ENCODE measurements around the gene BSDC1.
A peak's percentile ranks its signal among the peaks of the same experiment; 100 is the strongest.

The BSDC1 gene

DNA sequence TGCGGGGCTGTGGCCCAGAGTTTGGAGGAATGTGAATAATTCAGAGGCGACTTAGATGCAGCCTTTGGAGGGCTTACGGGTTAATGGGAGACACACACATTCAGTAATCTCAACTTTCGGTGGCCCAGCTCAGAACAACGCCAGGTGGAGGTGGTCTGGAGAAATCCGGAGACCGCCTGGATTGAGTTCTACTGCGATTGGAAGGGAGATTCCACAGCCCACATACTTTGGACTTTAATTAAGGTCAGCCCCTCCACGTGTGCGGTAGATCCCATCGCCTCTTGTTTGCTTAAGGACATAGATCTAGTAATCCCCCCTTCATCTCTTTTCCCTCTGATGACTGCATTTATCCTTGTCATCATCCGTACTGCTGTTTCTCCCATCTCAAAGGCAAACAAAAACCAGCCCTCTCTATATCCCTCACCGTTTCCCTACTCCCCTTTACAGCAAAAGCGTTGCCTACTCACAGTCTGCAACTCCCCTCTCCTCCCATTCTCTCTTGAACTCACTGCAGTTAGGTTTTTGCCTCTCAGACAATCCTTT lies 720 bp upstream of the BSDC1 start:
- POLR2A ChIA-PET, result interaction anchor here (0.7 to 2.2 kb wide), 27 partner anchors 9 to 377 kb away, joined by 3 to 12 read pairs (median 4); partner anchors contain the start of genes CCDC28B, HDAC1, MARCKSL1 and RBBP4
- DNase-seq (ENCODE audit: extremely low spot score), result peak; percentile 52
- no peak for TF ChIP-seq FOXM1 (IDR thresholded peaks at IDR 0.05; ENCODE audit: borderline replicate concordance)
- TF ChIP-seq BHLHE40 (IDR thresholded peaks at IDR 0.05; ENCODE audit: borderline replicate concordance), result no peak
- TF ChIP-seq L3MBTL2 (conservative IDR thresholded peaks at IDR 0.05), result no peak
- TF ChIP-seq LEF1 (IDR thresholded peaks at IDR 0.05; ENCODE audit: borderline replicate concordance), result no peak
- no peak for TF ChIP-seq CTBP1 (IDR thresholded peaks at IDR 0.05; ENCODE audit: borderline replicate concordance)
- no peak for TF ChIP-seq ELF4 (IDR thresholded peaks at IDR 0.05)
- TF ChIP-seq SP1 (IDR thresholded peaks at IDR 0.05), result no peak
- TF ChIP-seq HDGF (IDR thresholded peaks at IDR 0.05; ENCODE audit: borderline replicate concordance), result no peak
- TF ChIP-seq FOXK2 (IDR thresholded peaks at IDR 0.05), result no peak
- TF ChIP-seq ZNF384 (IDR thresholded peaks at IDR 0.05), result no peak
- TF ChIP-seq, protein P1, sequence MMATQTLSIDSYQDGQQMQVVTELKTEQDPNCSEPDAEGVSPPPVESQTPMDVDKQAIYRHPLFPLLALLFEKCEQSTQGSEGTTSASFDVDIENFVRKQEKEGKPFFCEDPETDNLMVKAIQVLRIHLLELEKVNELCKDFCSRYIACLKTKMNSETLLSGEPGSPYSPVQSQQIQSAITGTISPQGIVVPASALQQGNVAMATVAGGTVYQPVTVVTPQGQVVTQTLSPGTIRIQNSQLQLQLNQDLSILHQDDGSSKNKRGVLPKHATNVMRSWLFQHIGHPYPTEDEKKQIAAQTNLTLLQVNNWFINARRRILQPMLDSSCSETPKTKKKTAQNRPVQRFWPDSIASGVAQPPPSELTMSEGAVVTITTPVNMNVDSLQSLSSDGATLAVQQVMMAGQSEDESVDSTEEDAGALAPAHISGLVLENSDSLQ (IDR thresholded peaks at IDR 0.05), result no peak
- TF ChIP-seq SUZ12 (IDR thresholded peaks at IDR 0.05), result no peak
- CTCF ChIA-PET, result interaction anchor here (0.8 kb wide), 1 partner anchor 72 kb away, joined by 4 read pairs; no protein-coding TSS in a partner anchor

DNA sequence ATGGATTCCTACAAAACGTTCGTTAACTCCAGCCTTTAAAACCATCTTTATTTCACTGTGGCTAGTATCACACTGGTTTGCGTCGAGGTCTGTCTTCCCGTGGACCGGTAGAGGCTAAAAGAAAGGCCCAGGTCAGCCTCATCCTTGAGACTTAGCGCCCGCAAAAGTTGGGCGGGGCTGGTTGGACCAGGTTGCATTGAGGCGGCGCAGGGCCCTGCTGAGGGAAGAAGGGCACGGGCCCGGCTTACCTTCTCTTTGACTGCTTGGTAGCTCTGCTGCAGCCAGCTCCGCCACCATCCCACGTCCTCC lies 455 bp downstream of the BSDC1 start:
- POLR2A ChIA-PET, result interaction anchor here (0.6 to 2.2 kb wide), 11 partner anchors 15 to 637 kb away, joined by 3 to 12 read pairs (median 4); partner anchors contain the start of genes HDAC1, MARCKSL1 and TMEM39B
- TF ChIP-seq HDGF (IDR thresholded peaks at IDR 0.05; ENCODE audit: borderline replicate concordance), result 0 out of 2 replicates have a peak, but pooled peaks have one; percentile 18
- TF ChIP-seq SUZ12 (IDR thresholded peaks at IDR 0.05), result no peak
- CTCF ChIA-PET, result interaction anchor here (0.6 to 0.9 kb wide), 2 partner anchors 193 to 244 kb away, joined by 3 read pairs; no protein-coding TSS in a partner anchor
- peak; percentile 75 for DNase-seq (ENCODE audit: extremely low spot score)

DNA sequence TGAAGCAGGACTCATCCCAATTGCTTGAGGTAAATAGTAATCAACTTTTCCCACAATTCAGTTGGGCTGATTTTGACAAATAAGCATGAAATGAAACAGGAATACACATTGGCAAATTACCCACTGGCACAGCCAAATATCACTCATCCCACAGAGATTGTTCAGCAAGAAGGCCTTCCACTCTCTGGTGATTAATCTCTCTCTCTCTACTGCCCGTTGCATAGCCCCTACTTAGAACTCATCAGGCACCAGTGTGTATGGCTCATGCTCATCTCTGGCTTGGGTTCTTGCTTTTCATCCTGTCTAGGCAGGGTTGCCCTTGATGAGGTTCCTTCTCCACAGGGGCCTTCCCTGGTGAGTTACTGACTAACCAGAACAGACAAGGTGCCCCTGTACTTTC lies 1.1 kb downstream of the BSDC1 start:
- POLR2A ChIA-PET, result interaction anchor here (0.6 kb wide), 1 partner anchor 637 kb away, joined by 4 read pairs; no protein-coding TSS in a partner anchor

DNA sequence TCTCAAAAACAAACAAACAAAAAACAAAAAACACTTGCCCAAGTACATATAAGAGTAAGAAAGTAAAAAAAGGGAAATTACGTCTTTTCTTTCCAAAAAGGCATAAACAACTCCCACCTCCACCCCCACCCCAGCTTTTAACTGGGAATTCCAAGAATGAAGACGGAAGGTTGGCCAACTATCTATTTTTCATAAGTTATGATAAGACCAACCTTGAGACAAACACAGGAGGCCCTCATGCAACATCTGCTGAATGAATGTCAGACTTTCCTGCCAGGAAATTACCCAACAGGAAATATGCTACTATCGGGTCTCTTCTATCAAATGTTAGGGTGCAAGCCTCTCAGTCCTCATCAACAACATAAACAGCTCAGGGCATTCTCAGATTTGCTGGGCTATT lies 1.9 kb downstream of the BSDC1 start:
- CTCF ChIA-PET, result interaction anchor here (0.5 kb wide), 1 partner anchor 21 kb away, joined by 3 read pairs; no protein-coding TSS in a partner anchor
- TF ChIP-seq ARNT (IDR thresholded peaks at IDR 0.05), result no peak
- no peak for TF ChIP-seq ELF4 (IDR thresholded peaks at IDR 0.05)
- TF ChIP-seq, protein P1 (IDR thresholded peaks at IDR 0.05), result no peak
- no peak for TF ChIP-seq CTBP1 (IDR thresholded peaks at IDR 0.05; ENCODE audit: borderline replicate concordance)
- TF ChIP-seq HDGF (IDR thresholded peaks at IDR 0.05; ENCODE audit: borderline replicate concordance), result no peak
- no peak for TF ChIP-seq SP1 (IDR thresholded peaks at IDR 0.05)

More for the DNA sequence above, 1.1 kb downstream of the BSDC1 start:
- CTCF ChIA-PET, result interaction anchor here (0.5 kb wide), 1 partner anchor 20 kb away, joined by 3 read pairs; no protein-coding TSS in a partner anchor
- no peak for TF ChIP-seq SP1 (IDR thresholded peaks at IDR 0.05)
- no peak for TF ChIP-seq ZNF384 (IDR thresholded peaks at IDR 0.05)
- TF ChIP-seq CTBP1 (IDR thresholded peaks at IDR 0.05; ENCODE audit: borderline replicate concordance), result no peak
- TF ChIP-seq, protein P1 (IDR thresholded peaks at IDR 0.05), result no peak
- TF ChIP-seq HDGF (IDR thresholded peaks at IDR 0.05; ENCODE audit: borderline replicate concordance), result no peak
- TF ChIP-seq ELF4 (IDR thresholded peaks at IDR 0.05), result no peak
- DNase-seq (ENCODE audit: extremely low spot score), result no peak

DNA sequence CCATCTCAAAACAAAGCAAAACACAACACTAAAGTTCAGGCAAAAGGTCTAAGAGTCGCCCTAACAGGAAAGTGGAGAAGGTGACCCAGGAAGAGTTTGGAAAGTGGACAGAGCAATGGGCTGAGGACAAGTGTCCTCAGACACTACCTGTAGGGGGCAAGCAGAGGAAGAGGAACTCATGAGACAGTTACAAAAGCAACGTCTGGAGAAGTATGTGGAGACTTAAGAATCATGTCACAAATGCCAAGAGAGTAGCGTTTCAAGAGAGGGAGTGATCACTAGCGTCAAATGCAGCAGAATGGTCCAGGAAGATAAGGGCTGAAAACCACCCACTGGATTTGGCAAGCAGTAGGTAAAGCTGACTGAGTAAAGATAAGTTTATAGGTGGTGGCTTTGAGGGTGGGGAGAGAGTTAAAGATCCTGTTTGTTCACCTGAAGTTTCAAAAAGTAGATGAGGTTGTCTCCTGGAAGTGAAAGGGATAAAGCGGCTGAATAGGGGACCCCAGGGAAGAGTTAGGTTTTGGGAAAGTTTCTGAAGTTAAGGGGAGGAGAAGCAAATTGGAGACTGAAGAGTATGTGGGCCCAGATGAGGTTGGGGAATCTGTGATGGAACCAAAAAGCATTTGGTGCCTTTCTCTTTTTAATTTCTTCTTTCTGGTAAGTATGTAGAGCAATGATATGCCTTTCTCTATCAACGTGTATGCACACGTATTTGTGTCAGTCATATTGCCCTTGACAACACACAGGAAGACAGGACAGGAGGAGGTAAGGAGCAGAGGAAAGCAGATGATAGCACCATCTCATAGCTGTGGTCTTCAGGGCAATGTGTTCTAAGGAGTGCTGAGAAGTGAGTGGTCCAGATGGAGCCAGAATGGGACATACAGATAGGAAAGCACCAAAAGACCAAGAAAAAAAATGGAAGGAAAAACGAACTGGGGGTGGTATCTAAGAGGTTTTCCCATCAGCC lies 3.1 kb downstream of the BSDC1 start:
- ChIA-PET CTCF (no interaction called here), POLR2A (no interaction called here)
- TF ChIP-seq ZNF384 (IDR thresholded peaks at IDR 0.05), result no peak
- TF ChIP-seq SUZ12 (IDR thresholded peaks at IDR 0.05), result no peak
- TF ChIP-seq FOXM1 (IDR thresholded peaks at IDR 0.05; ENCODE audit: borderline replicate concordance), result no peak
- TF ChIP-seq NFRKB (IDR thresholded peaks at IDR 0.05), result no peak
- no peak for TF ChIP-seq ARNT (IDR thresholded peaks at IDR 0.05)
- TF ChIP-seq HDGF (IDR thresholded peaks at IDR 0.05; ENCODE audit: borderline replicate concordance), result no peak
- no peak for TF ChIP-seq FOXA1 (IDR thresholded peaks at IDR 0.05)
- no peak for TF ChIP-seq BHLHE40 (IDR thresholded peaks at IDR 0.05; ENCODE audit: borderline replicate concordance)
- no peak for TF ChIP-seq L3MBTL2 (conservative IDR thresholded peaks at IDR 0.05)
- no peak for TF ChIP-seq LEF1 (IDR thresholded peaks at IDR 0.05; ENCODE audit: borderline replicate concordance)
- DNase-seq (ENCODE audit: extremely low spot score), result no peak

More for the DNA sequence above, 1.9 kb downstream of the BSDC1 start:
- POLR2A ChIA-PET, result no interaction called here
- DNase-seq (ENCODE audit: extremely low spot score), result no peak

DNA sequence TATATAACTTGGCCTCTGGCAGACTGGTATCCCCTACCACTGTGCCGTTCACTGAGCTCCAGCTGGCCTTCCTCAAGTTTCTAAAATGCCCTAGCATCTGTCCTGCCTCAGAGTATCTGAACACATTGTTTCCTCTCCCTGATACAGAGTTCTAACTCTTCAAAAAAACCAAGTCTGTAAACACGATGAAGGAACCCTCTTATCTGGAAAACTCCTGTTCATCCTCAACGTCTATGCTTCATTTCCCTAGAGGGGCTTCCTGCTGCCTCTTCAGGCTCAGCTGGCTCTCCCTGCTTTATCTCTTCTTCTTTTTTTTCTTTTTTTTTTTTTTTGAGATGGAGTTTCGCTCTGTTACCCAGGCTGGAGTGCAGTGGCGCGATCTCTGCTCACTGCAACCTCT lies 5.6 kb downstream of the BSDC1 start:
- ChIA-PET POLR2A (no interaction called here), CTCF (no interaction called here)
- TF ChIP-seq LEF1 (IDR thresholded peaks at IDR 0.05; ENCODE audit: borderline replicate concordance) (no peak), SUZ12 (IDR thresholded peaks at IDR 0.05) (no peak), TARDBP (IDR thresholded peaks at IDR 0.05) (no peak), FOXA1 (IDR thresholded peaks at IDR 0.05) (no peak), ELF4 (IDR thresholded peaks at IDR 0.05) (no peak), L3MBTL2 (conservative IDR thresholded peaks at IDR 0.05) (no peak), NFRKB (IDR thresholded peaks at IDR 0.05) (no peak), FOXM1 (IDR thresholded peaks at IDR 0.05; ENCODE audit: borderline replicate concordance) (no peak), SP1 (IDR thresholded peaks at IDR 0.05) (no peak), CTBP1 (IDR thresholded peaks at IDR 0.05; ENCODE audit: borderline replicate concordance) (no peak), ZNF384 (IDR thresholded peaks at IDR 0.05) (no peak)
- TF ChIP-seq, protein P1 (IDR thresholded peaks at IDR 0.05), result no peak
- DNase-seq (ENCODE audit: extremely low spot score), result no peak

Data from HEK293T (cell line).